Measurements from ENCODE around the gene INPP5B. TPM values are rescaled to one million over a fixed set of nuclear protein-coding genes. Genes with fewer than 3 reads are reported as not detected.
"Not testable (repeated sequence)": the region's sequence is repeated elsewhere in the genome, so short reads cannot be mapped to it uniquely, and the experiment has no call there.

INPP5B gene
- total RNA-seq, 2 experiments from 2014 or later = 44.0 to 48.8 TPM

DNA sequence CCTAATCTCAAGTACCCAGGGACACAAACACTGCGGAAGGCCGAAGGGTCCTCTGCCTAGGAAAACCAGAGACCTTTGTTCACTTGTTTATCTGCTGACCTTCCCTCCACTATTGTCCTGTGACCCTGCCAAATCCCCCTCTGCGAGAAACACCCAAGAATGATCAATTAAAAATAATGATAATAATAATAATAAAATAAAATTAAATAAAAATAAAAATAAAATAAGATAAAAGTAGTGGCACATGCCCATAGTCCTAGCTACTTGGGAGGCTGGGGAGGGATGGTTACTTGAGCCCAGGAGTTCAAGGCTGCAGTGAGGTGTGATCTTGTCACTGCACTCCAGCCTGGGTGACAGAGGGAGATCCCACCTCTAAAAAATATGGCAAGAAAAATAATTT is 49.3 kb downstream of the INPP5B start:
- H3K27ac Mint-ChIP-seq; H3K4me1 Mint-ChIP-seq; H3K4me3 Mint-ChIP-seq; H3K9me3 Mint-ChIP-seq; DNase-seq; H3K27me3 Mint-ChIP-seq; POLR2A ChIA-PET; ATAC-seq (ENCODE audit: low read depth): not testable (repeated sequence)
- H3K36me3 Mint-ChIP-seq = peaks cover 20% of the 10 kb centered on the region

- no peaks in the 10 kb centered on the region for H3K9me3 Mint-ChIP-seq
- H3K27me3 Mint-ChIP-seq = no peaks in the 10 kb centered on the region
- no peak overlapping the region for H3K27ac Mint-ChIP-seq
Observed at GRCh38 chr1:37893673-37894072, 53.2 kb downstream of the INPP5B start.

GRCh38 chr1:37892151-37893047 is 54.5 kb downstream of the INPP5B start:
- H3K4me1 Mint-ChIP-seq = peaks cover 2% of the 10 kb centered on the region
- H3K36me3 Mint-ChIP-seq = peaks cover 16% of the 10 kb centered on the region
- no peak for DNase-seq
- no peak overlapping the region for H3K4me3 Mint-ChIP-seq
- no peaks in the 10 kb centered on the region for H3K27me3 Mint-ChIP-seq
- H3K27ac Mint-ChIP-seq = no peak overlapping the region
- POLR2A ChIA-PET = interaction anchor here (0.7 kb wide), 1 partner anchor 36 kb away, joined by 3 read pairs; no protein-coding TSS in a partner anchor
- no peaks in the 10 kb centered on the region for H3K9me3 Mint-ChIP-seq
- ATAC-seq (ENCODE audit: low read depth) = no peak

More at GRCh38 chr1:37893673-37894072, 53.2 kb downstream of the INPP5B start:
- H3K4me1 Mint-ChIP-seq = peaks cover 2% of the 10 kb centered on the region
- H3K36me3 Mint-ChIP-seq = peaks cover 8% of the 10 kb centered on the region
- DNase-seq = no peak
- no peak for ATAC-seq (ENCODE audit: low read depth)
- POLR2A ChIA-PET = interaction anchor here (0.9 kb wide), 1 partner anchor 33 kb away, joined by 3 read pairs; no protein-coding TSS in a partner anchor
- no peak overlapping the region for H3K4me3 Mint-ChIP-seq

DNA sequence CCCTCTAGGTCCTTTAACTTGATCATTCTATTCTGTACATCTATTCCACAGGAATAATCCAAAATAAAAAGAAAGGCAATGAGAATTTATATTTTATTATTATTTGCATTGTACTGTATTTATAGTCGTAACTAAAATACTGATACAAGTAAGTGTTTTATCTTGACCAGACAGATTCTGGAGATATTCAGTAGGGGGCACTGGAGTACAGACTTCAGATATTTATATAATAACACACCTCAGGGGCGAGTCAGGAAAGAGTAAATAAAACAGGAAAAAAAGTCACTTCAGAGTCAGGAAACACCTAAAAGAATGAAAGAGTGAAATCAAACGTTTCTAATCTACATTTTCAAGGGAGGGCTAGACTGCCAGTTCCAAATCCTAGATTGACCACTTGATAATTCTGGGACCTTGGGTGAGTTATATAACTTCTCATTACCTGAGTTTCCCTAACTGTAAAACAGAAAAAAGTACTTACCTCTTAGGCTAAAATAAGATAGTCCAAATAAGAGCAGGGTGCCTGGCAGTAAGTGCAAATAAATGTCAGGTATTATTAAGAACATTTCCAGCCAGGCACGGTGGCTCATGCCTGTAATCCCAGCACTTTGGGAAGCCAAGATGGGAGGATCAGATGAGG is 56.4 kb downstream of the INPP5B start:
- Mint-ChIP-seq H3K4me3 (no peak overlapping the region), H3K27ac (no peak overlapping the region), H3K27me3 (no peaks in the 10 kb centered on the region), H3K4me1 (peaks cover 2% of the 10 kb centered on the region), H3K9me3 (no peaks in the 10 kb centered on the region), H3K36me3 (peaks cover 22% of the 10 kb centered on the region)
- DNase-seq (no peak), ATAC-seq (ENCODE audit: low read depth) (peak; percentile 66)
- POLR2A ChIA-PET = no interaction called here

DNA sequence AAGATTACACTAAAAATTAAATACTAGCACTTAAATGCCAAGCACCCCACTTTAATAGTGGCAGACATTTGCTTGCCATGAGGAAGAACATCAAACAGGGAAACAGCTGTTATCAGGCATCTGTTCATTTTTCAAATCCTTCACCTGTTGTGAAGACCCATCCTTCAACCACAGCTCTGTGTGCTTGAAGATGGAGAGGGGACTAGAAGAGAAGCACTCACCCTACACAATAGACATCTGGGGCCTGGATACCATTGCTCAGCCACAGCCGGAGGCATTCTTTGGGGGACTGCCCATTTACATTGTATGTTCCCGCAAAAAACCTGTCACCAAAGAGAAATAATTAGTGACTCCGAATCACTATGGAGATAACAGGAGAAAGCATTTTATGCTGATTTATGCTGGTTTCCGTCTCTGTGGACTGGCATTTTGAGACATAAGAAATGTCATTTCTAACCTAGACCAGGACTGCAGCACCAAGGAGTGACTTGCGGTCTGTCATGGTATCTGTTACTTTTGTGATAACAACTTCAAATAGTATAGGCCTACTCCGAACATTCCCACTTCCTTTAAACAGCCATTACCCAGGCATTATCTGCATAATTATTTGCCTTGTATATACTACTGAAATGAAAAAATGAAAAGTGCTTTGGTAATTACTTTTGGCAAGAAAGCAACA is 58.7 kb downstream of the INPP5B start:
- H3K9me3 Mint-ChIP-seq = no peaks in the 10 kb centered on the region
- H3K27me3 Mint-ChIP-seq = no peaks in the 10 kb centered on the region
- H3K36me3 Mint-ChIP-seq = peaks cover 24% of the 10 kb centered on the region
- ATAC-seq (ENCODE audit: low read depth) = no peak
- no peak overlapping the region for H3K4me3 Mint-ChIP-seq
- H3K27ac Mint-ChIP-seq = no peak overlapping the region
- DNase-seq = no peak
- peaks cover 2% of the 10 kb centered on the region for H3K4me1 Mint-ChIP-seq
- POLR2A ChIA-PET = no interaction called here

DNA sequence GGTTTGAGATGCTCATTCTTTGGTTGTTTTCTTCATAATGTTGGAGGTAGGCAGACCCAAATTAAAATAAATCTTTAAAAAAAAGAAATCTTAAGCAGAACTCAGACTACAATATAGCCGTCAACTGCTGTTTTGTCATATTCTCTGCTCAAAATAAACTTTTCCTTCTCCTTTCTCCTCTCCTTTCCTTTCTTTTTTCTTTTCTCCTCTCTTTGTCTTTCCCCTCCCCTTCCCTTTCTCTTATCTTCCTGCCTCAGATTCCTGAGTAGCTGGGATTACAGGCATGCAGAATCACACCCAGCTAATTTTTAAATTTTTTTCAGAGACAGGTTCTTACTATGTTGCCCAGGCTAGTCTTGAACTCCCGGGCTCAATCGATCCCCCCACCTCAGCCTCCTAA is 62.7 kb downstream of the INPP5B start:
- Mint-ChIP-seq H3K4me3 (no peak overlapping the region), H3K27ac (peak overlapping the region; percentile 21), H3K36me3 (peaks cover 28% of the 10 kb centered on the region), H3K9me3 (no peaks in the 10 kb centered on the region), H3K4me1 (no peaks in the 10 kb centered on the region), H3K27me3 (no peaks in the 10 kb centered on the region)
- POLR2A ChIA-PET = interaction anchor here (0.6 kb wide), 2 partner anchors 38 to 1537 kb away, joined by 4 to 5 read pairs; no protein-coding TSS in a partner anchor
- ATAC-seq (ENCODE audit: low read depth) (no peak), DNase-seq (no peak)

- no peaks in the 10 kb centered on the region for H3K27me3 Mint-ChIP-seq
- H3K36me3 Mint-ChIP-seq = peaks cover 28% of the 10 kb centered on the region
- H3K9me3 Mint-ChIP-seq = no peaks in the 10 kb centered on the region
- no peak overlapping the region for H3K4me3 Mint-ChIP-seq
- POLR2A ChIA-PET = interaction anchor here (0.6 kb wide), 3 partner anchors 12 to 1537 kb away, joined by 3 to 5 read pairs (median 4); no protein-coding TSS in a partner anchor
- no peaks in the 10 kb centered on the region for H3K4me1 Mint-ChIP-seq
- no peak overlapping the region for H3K27ac Mint-ChIP-seq
- ATAC-seq (ENCODE audit: low read depth) = no peak
- no peak for DNase-seq
Observed at GRCh38 chr1:37883671-37884070, 63.2 kb downstream of the INPP5B start.

DNA sequence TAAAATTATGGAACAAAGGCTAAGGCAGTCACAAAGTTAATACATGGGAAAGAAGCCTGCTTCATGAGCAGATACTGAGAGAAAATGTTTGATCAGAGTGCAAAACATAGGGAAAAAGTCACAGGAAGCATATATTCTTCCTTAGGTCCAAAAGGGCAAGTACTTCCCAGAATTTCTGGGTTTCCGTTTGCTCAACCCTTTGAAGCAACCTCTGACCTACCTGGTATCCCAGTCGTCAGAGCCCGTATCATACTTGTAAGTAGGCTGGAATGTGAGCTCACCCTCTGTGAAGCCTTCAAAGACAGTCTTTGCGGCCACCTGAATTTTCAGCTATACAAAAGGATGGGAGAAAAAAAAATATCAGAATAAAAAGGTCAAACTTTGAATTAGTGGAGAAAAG is 67.0 kb downstream of the INPP5B start:
- no peak overlapping the region for H3K27ac Mint-ChIP-seq
- POLR2A ChIA-PET = no interaction called here
- H3K4me1 Mint-ChIP-seq = no peaks in the 10 kb centered on the region
- H3K4me3 Mint-ChIP-seq = no peak overlapping the region
- no peaks in the 10 kb centered on the region for H3K27me3 Mint-ChIP-seq
- DNase-seq = no peak
- peaks cover 15% of the 10 kb centered on the region for H3K36me3 Mint-ChIP-seq
- H3K9me3 Mint-ChIP-seq = no peaks in the 10 kb centered on the region
- no peak for ATAC-seq (ENCODE audit: low read depth)

- peaks cover 20% of the 10 kb centered on the region for H3K36me3 Mint-ChIP-seq
- no peak for ATAC-seq (ENCODE audit: low read depth)
- no peak overlapping the region for H3K27ac Mint-ChIP-seq
- no peaks in the 10 kb centered on the region for H3K27me3 Mint-ChIP-seq
- no peaks in the 10 kb centered on the region for H3K4me1 Mint-ChIP-seq
- no peak for DNase-seq
- no peaks in the 10 kb centered on the region for H3K9me3 Mint-ChIP-seq
- no peak overlapping the region for H3K4me3 Mint-ChIP-seq
- POLR2A ChIA-PET = no interaction called here
Observed at GRCh38 chr1:37878071-37878470, 68.8 kb downstream of the INPP5B start.

- ATAC-seq (ENCODE audit: low read depth) (no peak), DNase-seq (no peak)
- Mint-ChIP-seq H3K4me3 (no peak overlapping the region), H3K4me1 (no peaks in the 10 kb centered on the region), H3K27ac (no peak overlapping the region), H3K36me3 (peaks cover 19% of the 10 kb centered on the region), H3K27me3 (no peaks in the 10 kb centered on the region), H3K9me3 (no peaks in the 10 kb centered on the region)
- POLR2A ChIA-PET = no interaction called here
Observed at GRCh38 chr1:37875833-37876232, 71.0 kb downstream of the INPP5B start.

DNA sequence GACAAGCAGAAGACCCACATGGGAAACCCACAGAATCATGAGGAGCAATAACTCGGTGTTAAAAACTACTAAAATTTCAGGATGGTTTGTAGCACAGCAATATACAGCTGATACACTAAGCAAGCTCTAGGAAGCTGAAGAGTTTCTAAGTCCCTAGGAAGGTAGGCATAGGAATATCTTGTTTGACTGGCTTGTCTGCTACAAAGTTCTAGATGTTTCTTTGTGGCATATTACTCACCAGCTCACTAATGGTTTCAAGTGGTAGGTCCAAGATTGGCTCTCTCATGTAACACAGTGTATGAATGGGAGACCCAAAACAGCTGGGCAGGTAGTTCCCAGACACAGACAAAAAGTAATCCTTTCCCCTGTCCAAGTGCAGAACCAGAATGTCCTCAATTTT is 74.2 kb downstream of the INPP5B start:
- ATAC-seq (ENCODE audit: low read depth) (no peak), DNase-seq (no peak)
- Mint-ChIP-seq H3K4me3 (no peak overlapping the region), H3K27ac (no peak overlapping the region), H3K27me3 (no peaks in the 10 kb centered on the region), H3K4me1 (no peaks in the 10 kb centered on the region), H3K9me3 (no peaks in the 10 kb centered on the region), H3K36me3 (peaks cover 26% of the 10 kb centered on the region)
- POLR2A ChIA-PET = no interaction called here

- no peak for DNase-seq
- peaks cover 22% of the 10 kb centered on the region for H3K36me3 Mint-ChIP-seq
- POLR2A ChIA-PET = interaction anchor here (0.7 kb wide), 1 partner anchor 179 kb away, joined by 3 read pairs; no protein-coding TSS in a partner anchor
- ATAC-seq (ENCODE audit: low read depth) = no peak
- H3K27ac Mint-ChIP-seq = no peak overlapping the region
- H3K4me1 Mint-ChIP-seq = no peaks in the 10 kb centered on the region
- no peak overlapping the region for H3K4me3 Mint-ChIP-seq
- no peaks in the 10 kb centered on the region for H3K9me3 Mint-ChIP-seq
- no peaks in the 10 kb centered on the region for H3K27me3 Mint-ChIP-seq
Observed at GRCh38 chr1:37868466-37868865, 78.4 kb downstream of the INPP5B start.

GRCh38 chr1:37867784-37868183 is 79.1 kb downstream of the INPP5B start:
- peaks cover 19% of the 10 kb centered on the region for H3K36me3 Mint-ChIP-seq
- POLR2A ChIA-PET = no interaction called here
- H3K27ac Mint-ChIP-seq = no peak overlapping the region
- H3K27me3 Mint-ChIP-seq = no peaks in the 10 kb centered on the region
- no peaks in the 10 kb centered on the region for H3K9me3 Mint-ChIP-seq
- no peaks in the 10 kb centered on the region for H3K4me1 Mint-ChIP-seq
- DNase-seq (no peak), ATAC-seq (ENCODE audit: low read depth) (no peak)
- no peak overlapping the region for H3K4me3 Mint-ChIP-seq
